GM12878 (cell line): ENCODE data around the gene TET2. TPM values are rescaled to one million over a fixed set of nuclear protein-coding genes. Genes with fewer than 3 reads are reported as not detected.

Experiments used
- ATAC-seq: fragments of 200-7000 bp; cut with Tn5 transposase; 3 replicates; pipeline ENCODE4 v1.9.1; 2020; ENCODE audit warnings: mild to moderate bottlenecking, moderate library complexity
- BruUV-seq: library from RNA; stranded (reverse); fragments of 400-500 nt; replicated peaks from 2 replicates; lab custom pipeline; 2021; lab: Mats Ljungman, UMichigan
- CTCF ChIA-PET: fragments of 300-600 bp; sonication (Branson Sonifier 250); formaldehyde crosslinking; extraction: SDS; loops from one replicate; lab custom pipeline; 2021; ENCODE audit warnings: inconsistent platforms; lab: Yijun Ruan, JAX
- POLR2A ChIA-PET: fragments of 350-600 bp; formaldehyde crosslinking; extraction: SDS; loops from one replicate; lab custom pipeline; 2021; ENCODE audit warnings: inconsistent platforms; lab: Charles Lee
- RAD21 ChIA-PET: fragments of 300-600 bp; sonication (Branson Sonifier 250); formaldehyde crosslinking; loops from one replicate; lab custom pipeline; 2023; ENCODE audit warnings: antibody characterized with exemption; ENCODE audit not compliant: unreplicated experiment; lab: Charles Lee
- SMC1A ChIA-PET: fragments of 300-600 bp; sonication (Branson Sonifier 250); formaldehyde crosslinking; loops from one replicate; lab custom pipeline; 2023; ENCODE audit not compliant: unreplicated experiment, uncharacterized antibody; lab: Charles Lee
- DNase-seq: peaks from one replicate; pipeline ENCODE4 v3.0.0-alpha.2; 2011; ENCODE audit warnings: low read depth, low spot score
- FAIRE-seq: peaks from 3 replicates; lab custom pipeline; 2011; peaks lifted over from hg19 to GRCh38; lab: Jason Lieb, UNC
- H2AFZ ChIP-seq: 2 replicates; pipeline ENCODE4 v1.6.0; 2011; ENCODE audit warnings: low read depth, low read length, control low read depth; ENCODE audit not compliant: control insufficient read depth
- H3K27ac ChIP-seq: 2 replicates; pipeline ENCODE4 v1.5.1; 2011; ENCODE audit warnings: control low read depth; ENCODE audit not compliant: control insufficient read depth, insufficient read depth
- H3K27me3 ChIP-seq, 2 experiments: replicated peaks in 1 of 2; 2 replicates each; pipeline versions ENCODE4 v1.6.0 to v1.6.1; 2011; ENCODE audit warnings: low read length in 1 of 2; ENCODE audit not compliant: control insufficient read depth in 2 of 2, insufficient read depth in 2 of 2
- H3K36me3 ChIP-seq, 2 experiments: 2 replicates each; pipeline ENCODE4 v1.5.1; 2011; ENCODE audit warnings: low read length in 1 of 2; ENCODE audit not compliant: control insufficient read depth in 2 of 2, insufficient read depth in 2 of 2
- H3K4me1 ChIP-seq: 2 replicates; pipeline ENCODE4 v1.6.1; 2011; ENCODE audit warnings: mild to moderate bottlenecking, low read length, moderate library complexity, mixed read lengths; ENCODE audit not compliant: control insufficient read depth, insufficient read depth
- H3K4me2 ChIP-seq: 2 replicates; pipeline ENCODE4 v1.6.0; 2011; ENCODE audit warnings: control low read depth; ENCODE audit not compliant: control insufficient read depth, insufficient read depth
- H3K4me3 ChIP-seq: fragments of 200-600 bp; sonication (generic); 2 replicates; pipeline ENCODE4 v1.5.1; 2016
- H3K79me2 ChIP-seq: 2 replicates; pipeline ENCODE4 v1.6.0; 2011; ENCODE audit warnings: low read length; ENCODE audit not compliant: control insufficient read depth, insufficient read depth
- H3K9ac ChIP-seq: 2 replicates; pipeline ENCODE4 v1.8.0; 2011; ENCODE audit warnings: low read length, control low read depth, mixed read lengths; ENCODE audit not compliant: control insufficient read depth, insufficient read depth
- H3K9me3 ChIP-seq: replicated peaks from 3 replicates; pipeline ENCODE4 v1.5.1; 2011; ENCODE audit warnings: mild to moderate bottlenecking, low read length; ENCODE audit not compliant: control insufficient read depth, insufficient read depth
- H4K20me1 ChIP-seq: 2 replicates; pipeline ENCODE4 v1.6.0; 2011; ENCODE audit not compliant: control insufficient read depth, insufficient read depth
- BCL11A ChIP-seq: IDR thresholded peaks from 2 replicates; pipeline ENCODE4 v1.6.1; 2011; ENCODE audit warnings: low read depth, low read length
- CREB1 ChIP-seq: IDR thresholded peaks from 2 replicates; pipeline ENCODE4 v1.6.1; 2012; ENCODE audit warnings: low read depth, mild to moderate bottlenecking, inconsistent platforms
- DPF2 ChIP-seq: fragments of 450-650 bp; IDR thresholded peaks from 2 replicates; pipeline ENCODE4 v1.6.1; 2017; ENCODE audit warnings: mild to moderate bottlenecking
- EGR1 ChIP-seq, 2 experiments: IDR thresholded peaks; 1 replicate in 1 of 2; 2 replicates in 1 of 2; pipeline ENCODE4 v1.6.1; 2011 to 2012; ENCODE audit warnings: low read depth in 2 of 2, low read length in 2 of 2, borderline replicate concordance in 1 of 2, mild to moderate bottlenecking in 1 of 2, moderate library complexity in 1 of 2
- EZH2 ChIP-seq: IDR thresholded peaks from 2 replicates; pipeline ENCODE4 v1.6.1; 2012; ENCODE audit warnings: low read depth, mild to moderate bottlenecking, control low read depth, inconsistent platforms, low read length, borderline replicate concordance; ENCODE audit not compliant: control insufficient read depth
- HDAC6 ChIP-seq: fragments of 200-600 bp; sonication (generic); IDR thresholded peaks from one replicate; pipeline ENCODE4 v1.8.0; 2017; ENCODE audit warnings: antibody characterized with exemption; ENCODE audit not compliant: unreplicated experiment
- LARP7 ChIP-seq: fragments of 450-650 bp; IDR thresholded peaks from 2 replicates; pipeline ENCODE4 v1.6.1; 2017; ENCODE audit warnings: mild to moderate bottlenecking
- NFYA ChIP-seq: IDR thresholded peaks from 2 replicates; pipeline ENCODE4 v1.6.1; 2011; ENCODE audit warnings: low read depth, mild to moderate bottlenecking, low read length, improper control_type of control experiment, borderline replicate concordance
- NR2C2 ChIP-seq: IDR thresholded peaks from 2 replicates; pipeline ENCODE4 v1.6.1; 2011; ENCODE audit warnings: borderline replicate concordance, low read depth; ENCODE audit not compliant: control insufficient read depth, insufficient read length
- NR2F1 ChIP-seq: fragments of 450-650 bp; conservative IDR thresholded peaks from 2 replicates; pipeline ENCODE4 v1.6.1; 2017; ENCODE audit warnings: mild to moderate bottlenecking
- POLR2A ChIP-seq: IDR thresholded peaks from 2 replicates; pipeline ENCODE4 v1.6.1; 2011; ENCODE audit warnings: low read depth, mild to moderate bottlenecking, low read length
- RELA ChIP-seq: fragments of 450-650 bp; IDR thresholded peaks from 2 replicates; pipeline ENCODE4 v1.8.0; 2014; ENCODE audit warnings: borderline replicate concordance; ENCODE audit not compliant: partially characterized antibody
- SMAD5 ChIP-seq: IDR thresholded peaks from 2 replicates; pipeline ENCODE4 v1.6.1; 2016; ENCODE audit warnings: antibody characterized with exemption, low read depth
- SREBF1 ChIP-seq: IDR thresholded peaks from 2 replicates; pipeline ENCODE4 v1.6.1; 2012; ENCODE audit warnings: mild to moderate bottlenecking, low read length
- SUZ12 ChIP-seq: fragments of 200-600 bp; sonication (generic); IDR thresholded peaks from one replicate; pipeline ENCODE4 v1.6.1; 2018; ENCODE audit warnings: antibody characterized with exemption, mild to moderate bottlenecking; ENCODE audit not compliant: unreplicated experiment
- WGBS: methylation state at CpG from one replicate; pipeline ENCODE4 v1.1.6; 2016; ENCODE audit warnings: low lambda C conversion rate; ENCODE audit not compliant: insufficient replicate concordance, insufficient coverage; ENCODE audit errors: missing lambda C conversion rate; 5-methylcytosine and 5-hydroxymethylcytosine counted together
- in situ Hi-C: fragments of 300-500 bp; cut with MboI; formaldehyde crosslinking; loops from 9 replicates; pipeline ENCODE4 v1.14.3; 2018; ENCODE audit warnings: mixed read lengths
- intact Hi-C: fragments of 100-400 bp; cut with micrococcal nuclease; formaldehyde crosslinking; loops from one replicate; pipeline ENCODE4 v1.14.2; 2022; ENCODE audit not compliant: unreplicated experiment
- polyA plus RNA-seq, 11 experiments: library from polyadenylated mRNA; depleted of rRNA in 4 of 11; unstranded in 6 of 11; stranded (reverse) in 5 of 11; fragments of >200 nt; fragmentation: Nextera tagmentation in 4 of 11; fragmentation: Illumina TruSeq in 1 of 11; extraction: Ambion mirVana in 4 of 11; extraction: Trizol in 1 of 11; gene quantifications; 1 replicate in 1 of 11; 2 replicates in 10 of 11; pipeline versions ENCODE4 v1.2.1 to v1.2.3, GENCODE V29; 2011 to 2016; ENCODE audit warnings: inconsistent platforms in 2 of 11, missing spikeins in 2 of 11, low read depth in 1 of 11
- total RNA-seq, 4 experiments: library from RNA; depleted of rRNA in 3 of 4; stranded (reverse); fragments of >200 nt in 3 of 4; fragmentation: Illumina TruSeq in 1 of 4; extraction: Trizol in 1 of 4; gene quantifications; 2 replicates each; pipeline versions ENCODE4 v1.2.1 to v1.2.3, GENCODE V29; 2013 to 2021
- TF ChIP-seq, protein P1 (sequence below), 3 experiments: IDR thresholded peaks in 2 of 3; conservative IDR thresholded peaks in 1 of 3; 2 replicates each; pipeline ENCODE4 v1.5.1; 2011; ENCODE audit warnings: low read depth in 3 of 3, low read length in 3 of 3, mild to moderate bottlenecking in 3 of 3, control low read depth in 2 of 3, moderate library complexity in 2 of 3, inconsistent platforms in 1 of 3, mixed read lengths in 1 of 3; ENCODE audit not compliant: control insufficient read depth in 2 of 3, insufficient read depth in 1 of 3; ENCODE audit errors: extremely low read depth in 1 of 3
- TF ChIP-seq, protein P2 (sequence below): fragments of 450-650 bp; IDR thresholded peaks from 2 replicates; pipeline ENCODE4 v1.6.1; 2017; ENCODE audit warnings: mild to moderate bottlenecking, low read depth, inconsistent platforms; ENCODE audit not compliant: poor library complexity, severe bottlenecking
- TF ChIP-seq, protein P3 (sequence below): fragments of 450-650 bp; IDR thresholded peaks from 2 replicates; pipeline ENCODE4 v1.6.1; 2017; ENCODE audit warnings: mild to moderate bottlenecking
- TF ChIP-seq, protein P4 (sequence below): IDR thresholded peaks from 2 replicates; pipeline ENCODE4 v1.6.1; 2012; ENCODE audit warnings: low read depth, low read length, improper control_type of control experiment

TET2 gene
- total and polyA plus RNA-seq, 10 of the 15 experiments (the other 5 are each of a cell fraction or from before 2014, with no cell fraction given) = 3.7 to 49.0 (median 27.5) TPM

DNA sequence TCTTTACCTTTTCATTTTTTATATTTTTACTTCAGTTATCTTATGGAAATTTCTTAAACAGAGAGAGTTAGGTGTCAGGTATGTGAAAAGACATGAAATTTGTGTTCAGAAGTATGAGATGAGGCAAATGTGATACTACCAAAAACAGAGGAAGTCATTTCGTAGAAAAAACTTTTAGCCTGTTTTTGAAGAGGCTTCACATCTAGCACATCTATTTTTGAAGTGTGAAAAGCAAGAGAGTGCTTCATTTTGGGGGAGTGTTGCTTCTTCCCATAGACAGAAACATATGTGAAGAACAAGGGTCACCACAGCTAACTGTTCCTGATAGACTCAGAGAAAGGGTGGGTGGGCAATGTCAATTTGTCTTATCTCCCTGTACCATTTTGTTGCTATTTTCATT, 125.3 kb downstream of the TET2 start:
- ChIA-PET POLR2A (no interaction called here), SMC1A (interaction anchor here (0.8 to 1.4 kb wide), 2 partner anchors 15 to 77 kb away, joined by 3 read pairs; no protein-coding TSS in a partner anchor), RAD21 (no interaction called here), CTCF (interaction anchor here (1.6 kb wide), 1 partner anchor 201 kb away, joined by 5 read pairs; the partner anchor contains the start of gene PPA2)
- WGBS = 96% methylated on average over 1 of the region's 1 CpG
- BruUV-seq = no TSS peak
- in situ Hi-C loops (no loop called here), intact Hi-C loops (no loop called here)
- Histone ChIP-seq H2AFZ (no peak overlapping the region), H3K27ac (no peak overlapping the region), H3K9me3 (peaks cover 1% of the 10 kb centered on the region; the same call in 1 of the 3 replicates), H3K79me2 (no peaks in the 10 kb centered on the region), H3K4me3 (no peak overlapping the region), H4K20me1 (no peaks in the 10 kb centered on the region), H3K4me1 (no peaks in the 10 kb centered on the region), H3K27me3 (no peaks in the 10 kb centered on the region), H3K4me2 (no peak overlapping the region), H3K36me3 (peaks cover 11 to 46% of the 10 kb centered on the region in 2 experiments), H3K9ac (no peak overlapping the region)
- ATAC-seq (no peak), FAIRE-seq (no peak), DNase-seq (no peak)
- TF ChIP-seq, protein P1, sequence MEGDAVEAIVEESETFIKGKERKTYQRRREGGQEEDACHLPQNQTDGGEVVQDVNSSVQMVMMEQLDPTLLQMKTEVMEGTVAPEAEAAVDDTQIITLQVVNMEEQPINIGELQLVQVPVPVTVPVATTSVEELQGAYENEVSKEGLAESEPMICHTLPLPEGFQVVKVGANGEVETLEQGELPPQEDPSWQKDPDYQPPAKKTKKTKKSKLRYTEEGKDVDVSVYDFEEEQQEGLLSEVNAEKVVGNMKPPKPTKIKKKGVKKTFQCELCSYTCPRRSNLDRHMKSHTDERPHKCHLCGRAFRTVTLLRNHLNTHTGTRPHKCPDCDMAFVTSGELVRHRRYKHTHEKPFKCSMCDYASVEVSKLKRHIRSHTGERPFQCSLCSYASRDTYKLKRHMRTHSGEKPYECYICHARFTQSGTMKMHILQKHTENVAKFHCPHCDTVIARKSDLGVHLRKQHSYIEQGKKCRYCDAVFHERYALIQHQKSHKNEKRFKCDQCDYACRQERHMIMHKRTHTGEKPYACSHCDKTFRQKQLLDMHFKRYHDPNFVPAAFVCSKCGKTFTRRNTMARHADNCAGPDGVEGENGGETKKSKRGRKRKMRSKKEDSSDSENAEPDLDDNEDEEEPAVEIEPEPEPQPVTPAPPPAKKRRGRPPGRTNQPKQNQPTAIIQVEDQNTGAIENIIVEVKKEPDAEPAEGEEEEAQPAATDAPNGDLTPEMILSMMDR (IDR thresholded peaks at IDR 0.05 in 2 of 3, conservative IDR thresholded peaks at IDR 0.05 in 1 of 3; ENCODE audit: control insufficient read depth in 2 of 3, extremely low read depth in 1 of 3, insufficient read depth in 1 of 3, low read depth in 3 of 3, low read length in 3 of 3) = no peak
- TF ChIP-seq DPF2 = no peak
- no peak for TF ChIP-seq RELA
- TF ChIP-seq, protein P2, sequence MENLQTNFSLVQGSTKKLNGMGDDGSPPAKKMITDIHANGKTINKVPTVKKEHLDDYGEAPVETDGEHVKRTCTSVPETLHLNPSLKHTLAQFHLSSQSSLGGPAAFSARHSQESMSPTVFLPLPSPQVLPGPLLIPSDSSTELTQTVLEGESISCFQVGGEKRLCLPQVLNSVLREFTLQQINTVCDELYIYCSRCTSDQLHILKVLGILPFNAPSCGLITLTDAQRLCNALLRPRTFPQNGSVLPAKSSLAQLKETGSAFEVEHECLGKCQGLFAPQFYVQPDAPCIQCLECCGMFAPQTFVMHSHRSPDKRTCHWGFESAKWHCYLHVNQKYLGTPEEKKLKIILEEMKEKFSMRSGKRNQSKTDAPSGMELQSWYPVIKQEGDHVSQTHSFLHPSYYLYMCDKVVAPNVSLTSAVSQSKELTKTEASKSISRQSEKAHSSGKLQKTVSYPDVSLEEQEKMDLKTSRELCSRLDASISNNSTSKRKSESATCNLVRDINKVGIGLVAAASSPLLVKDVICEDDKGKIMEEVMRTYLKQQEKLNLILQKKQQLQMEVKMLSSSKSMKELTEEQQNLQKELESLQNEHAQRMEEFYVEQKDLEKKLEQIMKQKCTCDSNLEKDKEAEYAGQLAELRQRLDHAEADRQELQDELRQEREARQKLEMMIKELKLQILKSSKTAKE = no peak
- no peak for TF ChIP-seq NR2F1
- TF ChIP-seq LARP7 = no peak
- TF ChIP-seq SREBF1 = no peak
- TF ChIP-seq HDAC6 = no peak
- no peak for TF ChIP-seq CREB1
- TF ChIP-seq SUZ12 = no peak
- TF ChIP-seq EGR1 (IDR thresholded peaks at IDR 0.05; ENCODE audit: borderline replicate concordance in 1 of 2, low read depth in 2 of 2, low read length in 2 of 2) = no peak
- TF ChIP-seq, protein P3, sequence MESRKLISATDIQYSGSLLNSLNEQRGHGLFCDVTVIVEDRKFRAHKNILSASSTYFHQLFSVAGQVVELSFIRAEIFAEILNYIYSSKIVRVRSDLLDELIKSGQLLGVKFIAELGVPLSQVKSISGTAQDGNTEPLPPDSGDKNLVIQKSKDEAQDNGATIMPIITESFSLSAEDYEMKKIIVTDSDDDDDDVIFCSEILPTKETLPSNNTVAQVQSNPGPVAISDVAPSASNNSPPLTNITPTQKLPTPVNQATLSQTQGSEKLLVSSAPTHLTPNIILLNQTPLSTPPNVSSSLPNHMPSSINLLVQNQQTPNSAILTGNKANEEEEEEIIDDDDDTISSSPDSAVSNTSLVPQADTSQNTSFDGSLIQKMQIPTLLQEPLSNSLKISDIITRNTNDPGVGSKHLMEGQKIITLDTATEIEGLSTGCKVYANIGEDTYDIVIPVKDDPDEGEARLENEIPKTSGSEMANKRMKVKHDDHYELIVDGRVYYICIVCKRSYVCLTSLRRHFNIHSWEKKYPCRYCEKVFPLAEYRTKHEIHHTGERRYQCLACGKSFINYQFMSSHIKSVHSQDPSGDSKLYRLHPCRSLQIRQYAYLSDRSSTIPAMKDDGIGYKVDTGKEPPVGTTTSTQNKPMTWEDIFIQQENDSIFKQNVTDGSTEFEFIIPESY = no peak
- TF ChIP-seq, protein P4, sequence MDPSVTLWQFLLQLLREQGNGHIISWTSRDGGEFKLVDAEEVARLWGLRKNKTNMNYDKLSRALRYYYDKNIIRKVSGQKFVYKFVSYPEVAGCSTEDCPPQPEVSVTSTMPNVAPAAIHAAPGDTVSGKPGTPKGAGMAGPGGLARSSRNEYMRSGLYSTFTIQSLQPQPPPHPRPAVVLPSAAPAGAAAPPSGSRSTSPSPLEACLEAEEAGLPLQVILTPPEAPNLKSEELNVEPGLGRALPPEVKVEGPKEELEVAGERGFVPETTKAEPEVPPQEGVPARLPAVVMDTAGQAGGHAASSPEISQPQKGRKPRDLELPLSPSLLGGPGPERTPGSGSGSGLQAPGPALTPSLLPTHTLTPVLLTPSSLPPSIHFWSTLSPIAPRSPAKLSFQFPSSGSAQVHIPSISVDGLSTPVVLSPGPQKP = no peak
- no peak for TF ChIP-seq BCL11A
- TF ChIP-seq EZH2 = no peak
- no peak for TF ChIP-seq SMAD5
- TF ChIP-seq NFYA = no peak
- TF ChIP-seq NR2C2 = no peak
- no peak for TF ChIP-seq POLR2A
